GM18517 (cell line): ENCODE results near the gene FAM174C.

Experiments
- ATAC-seq: cut with Tn5 transposase; IDR thresholded peaks from one replicate; pipeline ENCODE4 v1.9.1; 2021; ENCODE audit warnings: mild to moderate bottlenecking, moderate library complexity; ENCODE audit not compliant: unreplicated experiment

Gene FAM174C

DNA sequence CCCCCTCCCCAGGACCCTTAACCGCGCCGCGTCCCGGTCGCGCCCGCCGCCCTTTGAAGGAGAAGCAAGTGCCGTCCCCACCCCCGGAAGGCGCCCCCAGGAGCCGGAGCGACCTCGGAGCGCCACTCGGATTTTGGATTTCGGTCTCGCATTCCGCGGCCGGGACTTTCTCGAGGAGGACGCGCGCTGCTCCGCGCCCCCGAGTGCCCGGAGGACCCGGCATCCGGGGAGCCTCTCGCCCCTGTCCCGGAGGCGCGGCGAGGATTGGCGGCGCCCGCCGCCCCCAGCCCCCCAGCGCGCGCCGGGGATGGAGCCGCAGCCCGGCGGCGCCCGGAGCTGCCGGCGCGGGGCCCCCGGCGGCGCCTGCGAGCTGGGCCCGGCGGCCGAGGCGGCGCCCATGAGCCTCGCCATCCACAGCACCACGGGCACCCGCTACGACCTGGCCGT, 25.3 kb upstream of the FAM174C start:
- ATAC-seq: no peak

DNA sequence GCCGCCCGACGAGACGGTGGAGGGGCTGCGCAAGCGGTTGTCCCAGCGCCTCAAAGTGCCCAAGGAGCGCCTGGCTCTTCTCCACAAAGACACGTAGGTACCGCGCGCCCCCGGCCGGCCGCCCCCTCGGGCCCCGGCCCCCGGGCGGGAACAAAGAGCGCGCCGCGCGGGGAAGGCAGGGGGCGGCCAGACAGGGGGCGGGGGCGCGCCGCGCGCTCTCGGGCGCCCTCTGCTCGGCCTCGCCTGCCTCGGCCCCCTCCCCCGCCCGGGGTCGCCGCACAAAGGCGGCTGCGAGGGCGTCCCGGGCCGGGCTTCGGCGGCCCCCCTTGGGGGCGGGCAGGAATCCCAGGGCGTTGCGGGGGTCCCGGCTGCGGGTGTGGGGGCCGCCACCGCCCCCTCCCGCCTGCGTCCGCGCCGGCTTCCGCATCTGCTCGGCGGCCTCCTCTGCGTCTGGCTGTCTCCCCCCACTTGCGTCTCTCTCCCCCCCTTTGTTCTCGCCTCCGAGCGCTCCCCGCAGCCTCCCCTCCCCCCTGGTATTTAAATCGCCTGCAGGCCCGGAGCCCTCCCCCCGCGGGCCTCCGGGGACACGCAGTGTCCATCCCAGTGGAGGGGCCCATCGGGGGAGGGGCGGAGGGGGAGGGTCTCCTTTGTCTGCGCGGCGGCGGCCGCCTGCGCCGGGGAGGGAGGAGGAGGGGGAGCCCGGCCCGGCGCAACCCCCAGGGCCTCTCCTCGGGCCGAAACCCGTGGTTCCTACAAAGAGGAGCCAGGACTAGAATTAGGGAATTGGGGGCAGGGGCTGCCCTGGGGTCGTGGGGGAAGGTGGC, 24.7 kb upstream of the FAM174C start:
- no peak for ATAC-seq

DNA sequence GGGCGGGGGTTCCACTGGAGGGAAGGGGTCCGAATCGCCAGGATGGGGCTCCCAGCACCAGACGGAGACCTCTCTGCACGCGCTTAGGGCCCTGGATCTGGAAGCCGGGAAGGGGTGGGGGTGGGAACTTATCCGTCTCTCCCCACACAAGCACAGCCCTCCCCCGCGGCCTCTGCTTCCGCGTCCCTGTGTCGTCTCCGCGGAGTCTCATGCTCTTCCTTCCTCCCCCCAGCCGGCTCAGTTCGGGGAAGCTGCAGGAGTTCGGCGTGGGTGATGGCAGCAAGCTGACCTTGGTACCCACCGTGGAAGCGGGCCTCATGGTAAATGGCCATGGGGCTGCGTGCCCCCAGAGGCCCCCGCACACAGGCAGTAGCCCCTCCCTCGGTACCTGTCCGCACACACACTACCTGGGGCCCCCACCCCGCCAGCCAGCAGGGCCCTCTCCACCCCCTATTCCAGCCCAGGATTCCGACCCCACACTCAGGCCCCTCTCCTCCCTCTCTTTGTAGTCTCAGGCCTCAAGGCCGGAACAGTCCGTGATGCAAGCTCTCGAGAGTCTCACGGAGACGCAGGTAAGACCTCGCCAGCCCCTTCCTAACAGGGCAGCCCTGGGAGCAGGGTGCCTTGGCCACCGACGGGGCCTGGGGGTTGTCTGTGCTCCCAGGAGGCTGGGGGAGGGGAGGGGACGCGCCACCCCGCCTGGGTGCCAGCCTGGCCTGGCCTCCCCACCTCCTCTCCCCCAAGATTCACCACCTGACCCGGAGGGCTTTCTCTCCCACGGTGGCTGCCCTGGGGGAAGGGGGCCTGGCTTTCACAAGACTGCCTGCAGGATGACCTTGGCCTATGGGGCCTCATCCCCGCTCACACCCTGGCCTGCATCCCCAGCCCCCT, 23.8 kb upstream of the FAM174C start:
- no peak for ATAC-seq

DNA sequence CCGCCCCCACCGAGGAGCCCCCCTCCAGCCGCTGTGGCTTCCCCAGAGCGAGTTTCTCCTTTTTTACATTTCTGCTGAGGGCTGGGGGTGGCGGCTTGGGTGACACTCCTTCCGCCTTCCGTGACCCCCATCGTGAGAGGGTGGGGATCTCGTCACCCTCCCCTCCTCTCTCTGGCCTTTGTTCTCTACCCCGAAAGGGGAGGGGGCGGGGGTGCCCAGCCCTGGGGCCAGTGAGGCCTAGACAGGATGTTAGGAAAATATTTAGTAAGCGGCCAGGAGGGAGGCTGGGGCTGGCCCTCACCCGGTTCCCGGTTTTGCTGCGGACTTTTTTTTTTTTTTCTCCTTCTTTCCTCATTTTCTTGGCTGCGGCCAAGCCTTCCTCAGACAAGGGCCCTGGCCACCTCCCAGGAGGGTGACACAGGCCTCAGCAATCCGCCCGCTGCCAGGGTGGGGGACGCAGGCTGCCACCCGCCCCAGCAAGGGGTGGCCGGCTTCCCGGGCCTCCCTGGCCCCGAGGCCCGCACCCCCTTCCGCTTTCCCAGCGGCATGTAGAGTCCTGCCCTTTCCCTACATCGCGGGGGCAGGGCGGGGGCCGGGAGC, 23.0 kb upstream of the FAM174C start:
- ATAC-seq: no peak

DNA sequence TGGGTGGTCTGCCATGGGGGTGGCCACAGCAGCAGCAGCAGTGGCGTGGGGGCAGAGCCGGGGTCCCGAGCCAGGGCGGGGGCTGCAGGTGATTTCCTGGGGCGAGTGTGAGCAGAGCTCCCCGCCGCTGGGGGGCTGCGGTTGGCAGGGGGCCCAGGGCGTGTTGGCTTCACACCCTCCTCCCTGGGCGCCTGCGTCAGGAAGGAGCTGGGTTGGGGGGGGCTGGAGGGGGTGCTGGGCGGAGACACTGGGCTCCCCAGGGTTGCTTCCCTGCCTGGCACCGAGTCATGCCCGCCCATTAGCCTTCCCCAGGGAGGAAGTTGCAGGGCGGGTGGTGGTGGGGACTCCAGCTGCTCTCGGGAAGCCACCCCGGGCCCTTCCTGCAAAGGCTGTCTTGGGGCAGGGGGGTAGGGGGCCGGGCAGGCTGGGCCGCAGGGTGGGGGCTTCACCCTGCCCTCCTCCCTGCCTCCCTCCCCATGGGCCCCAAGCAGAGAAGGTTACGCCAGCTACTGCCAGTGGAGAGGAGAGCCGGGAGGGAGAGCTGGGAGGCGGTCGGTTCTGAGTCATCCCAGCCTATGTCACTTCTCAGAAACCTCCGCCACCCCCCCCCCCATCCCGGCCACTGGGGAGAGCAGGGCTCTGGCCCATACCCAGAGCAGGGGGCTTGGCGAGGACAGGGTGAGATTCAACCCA, 22.4 kb upstream of the FAM174C start:
- no peak for ATAC-seq

DNA sequence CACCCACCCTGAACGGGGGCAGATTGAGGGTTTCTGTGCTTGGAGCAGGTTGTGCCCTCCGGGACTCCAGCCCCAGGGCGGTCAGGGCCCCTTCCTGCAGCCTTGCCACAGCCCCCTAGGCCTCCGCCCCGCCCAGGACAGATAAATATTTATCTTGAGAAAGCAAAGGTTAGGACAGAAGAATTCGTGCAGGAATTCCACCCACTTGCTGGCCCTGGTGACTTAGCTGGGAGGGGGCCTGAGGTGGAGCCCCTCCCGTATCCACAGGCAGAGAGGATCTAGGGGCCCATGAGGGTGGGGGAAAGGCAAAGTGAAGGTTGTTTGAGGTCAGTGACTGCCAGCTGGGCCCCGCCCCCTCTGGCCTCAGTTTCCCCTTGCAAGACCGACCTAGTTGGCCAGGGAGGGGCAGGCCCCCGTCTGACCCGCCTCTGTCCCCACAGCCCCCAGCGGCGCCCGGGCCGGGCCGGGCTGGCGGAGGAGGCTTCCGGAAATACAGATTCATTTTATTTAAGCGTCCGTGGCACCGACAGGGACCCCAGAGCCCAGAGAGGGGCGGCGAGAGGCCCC, 21.7 kb upstream of the FAM174C start:
- ATAC-seq: no peak

DNA sequence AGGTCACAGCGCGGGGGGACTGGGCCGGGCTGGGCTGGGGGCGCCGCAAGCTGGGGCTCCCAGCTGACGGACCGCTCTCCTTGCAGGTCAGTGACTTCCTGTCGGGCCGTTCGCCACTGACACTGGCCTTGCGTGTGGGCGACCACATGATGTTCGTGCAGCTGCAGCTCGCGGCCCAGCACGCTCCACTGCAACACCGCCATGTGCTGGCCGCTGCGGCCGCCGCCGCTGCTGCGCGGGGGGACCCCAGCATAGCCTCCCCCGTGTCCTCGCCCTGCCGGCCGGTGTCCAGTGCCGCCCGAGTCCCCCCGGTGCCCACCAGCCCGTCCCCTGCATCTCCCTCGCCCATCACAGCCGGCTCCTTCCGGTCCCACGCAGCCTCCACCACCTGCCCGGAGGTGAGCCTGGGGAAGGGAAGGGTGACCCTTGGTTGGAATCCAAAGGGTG, 21.2 kb upstream of the FAM174C start:
- ATAC-seq: no peak

DNA sequence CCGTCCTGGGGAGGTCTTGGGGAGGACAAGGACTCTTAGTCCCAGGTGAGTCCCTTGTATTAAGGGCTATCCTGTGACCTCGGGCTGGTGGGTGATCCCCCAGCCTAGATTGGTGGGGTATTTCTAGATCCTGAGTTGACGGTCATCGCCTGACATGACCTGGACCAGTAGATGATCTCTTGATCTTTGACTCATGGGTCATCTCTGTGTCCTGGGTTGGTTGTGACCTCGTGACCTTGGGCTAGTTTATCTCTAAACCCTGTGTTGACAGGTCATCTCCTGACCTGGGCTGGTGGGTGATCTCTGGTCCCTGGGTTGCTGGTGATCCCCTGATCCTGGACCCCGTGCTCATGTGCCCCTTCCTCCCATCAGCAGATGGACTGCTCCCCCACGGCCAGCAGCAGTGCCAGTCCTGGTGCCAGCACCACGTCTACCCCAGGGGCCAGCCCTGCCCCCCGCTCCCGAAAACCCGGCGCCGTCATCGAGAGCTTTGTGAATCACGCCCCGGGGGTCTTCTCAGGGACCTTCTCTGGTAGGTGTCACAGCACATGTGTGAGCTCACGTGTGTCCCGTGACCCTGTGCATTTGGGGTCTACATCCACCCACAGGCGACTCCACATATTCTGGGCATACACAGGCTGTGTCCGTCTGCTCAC, 20.7 kb upstream of the FAM174C start:
- no peak for ATAC-seq

DNA sequence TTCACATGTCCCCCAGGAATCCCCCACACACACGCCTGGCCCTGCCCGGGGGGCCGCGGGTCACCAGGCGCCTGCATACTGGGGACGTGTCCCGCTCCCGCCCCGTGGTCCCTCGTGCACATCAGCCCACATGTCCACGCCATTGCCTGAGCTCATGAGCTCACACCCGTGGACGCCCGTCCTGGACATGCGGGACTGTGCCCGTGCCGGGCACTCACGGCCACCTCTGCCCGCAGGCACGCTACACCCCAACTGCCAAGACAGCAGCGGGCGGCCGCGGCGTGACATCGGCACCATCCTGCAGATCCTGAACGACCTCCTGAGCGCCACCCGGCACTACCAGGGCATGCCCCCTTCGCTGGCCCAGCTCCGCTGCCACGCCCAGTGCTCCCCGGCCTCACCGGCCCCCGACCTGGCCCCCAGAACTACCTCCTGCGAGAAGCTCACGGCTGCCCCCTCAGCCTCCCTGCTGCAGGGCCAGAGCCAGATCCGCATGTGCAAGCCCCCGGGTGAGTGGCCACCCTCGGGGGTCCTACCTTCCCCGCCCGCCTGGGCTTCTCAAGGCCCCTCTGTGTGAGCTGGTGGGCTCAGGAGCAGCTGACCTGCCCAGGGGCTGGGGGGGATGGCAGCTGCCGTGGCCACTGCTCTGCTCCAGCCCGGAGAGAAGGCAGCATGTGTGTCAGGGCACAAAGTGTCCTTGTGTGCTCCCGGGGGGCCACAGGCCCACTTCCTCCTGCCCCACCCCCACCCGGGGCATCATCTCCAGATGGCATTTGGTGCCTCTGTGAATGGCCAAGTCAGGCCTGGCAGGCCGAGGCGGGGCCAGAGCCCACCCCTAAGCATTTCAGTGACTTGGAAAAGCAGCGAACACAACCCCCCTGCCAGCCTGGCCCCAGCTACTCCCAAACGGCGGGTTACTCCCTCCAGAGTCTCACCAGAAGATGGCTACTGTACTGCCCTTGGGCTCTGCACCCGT, 19.9 kb upstream of the FAM174C start:
- ATAC-seq: no peak

DNA sequence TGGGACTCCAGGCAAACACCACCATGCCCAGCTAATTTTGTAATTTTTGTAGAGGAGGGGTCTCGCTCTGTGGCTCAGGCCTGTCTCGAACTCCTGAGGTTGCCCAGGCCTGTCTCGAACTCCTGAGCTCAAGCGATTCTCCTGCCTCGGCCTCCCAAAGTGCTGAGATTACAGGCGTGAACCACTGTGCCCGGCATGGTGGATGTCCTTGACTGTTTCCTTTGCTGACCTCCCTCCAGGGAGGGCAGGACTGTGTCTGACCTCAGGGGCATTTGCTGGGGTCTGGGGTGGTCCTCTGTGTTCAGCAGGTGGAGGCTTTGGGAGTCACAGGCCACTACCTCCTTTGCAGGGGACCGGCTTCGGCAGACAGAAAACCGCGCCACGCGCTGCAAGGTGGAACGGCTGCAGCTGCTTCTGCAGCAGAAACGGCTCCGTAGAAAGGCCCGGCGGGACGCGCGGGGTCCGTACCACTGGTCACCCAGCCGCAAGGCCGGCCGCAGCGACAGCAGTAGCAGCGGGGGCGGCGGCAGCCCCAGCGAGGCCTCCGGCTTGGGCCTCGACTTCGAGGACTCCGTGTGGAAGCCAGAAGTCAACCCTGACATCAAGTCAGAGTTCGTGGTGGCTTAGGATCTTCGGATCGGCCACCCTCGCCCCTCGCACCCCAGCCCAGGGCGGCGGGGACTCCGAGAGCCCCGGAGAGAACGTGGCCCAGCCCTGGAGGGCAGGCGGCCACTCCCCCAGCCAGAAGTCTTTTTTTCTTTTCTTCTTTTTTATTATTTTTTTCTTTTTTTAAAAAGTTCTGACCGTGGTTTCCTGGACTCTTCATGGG, 18.5 kb upstream of the FAM174C start:
- no peak for ATAC-seq

DNA sequence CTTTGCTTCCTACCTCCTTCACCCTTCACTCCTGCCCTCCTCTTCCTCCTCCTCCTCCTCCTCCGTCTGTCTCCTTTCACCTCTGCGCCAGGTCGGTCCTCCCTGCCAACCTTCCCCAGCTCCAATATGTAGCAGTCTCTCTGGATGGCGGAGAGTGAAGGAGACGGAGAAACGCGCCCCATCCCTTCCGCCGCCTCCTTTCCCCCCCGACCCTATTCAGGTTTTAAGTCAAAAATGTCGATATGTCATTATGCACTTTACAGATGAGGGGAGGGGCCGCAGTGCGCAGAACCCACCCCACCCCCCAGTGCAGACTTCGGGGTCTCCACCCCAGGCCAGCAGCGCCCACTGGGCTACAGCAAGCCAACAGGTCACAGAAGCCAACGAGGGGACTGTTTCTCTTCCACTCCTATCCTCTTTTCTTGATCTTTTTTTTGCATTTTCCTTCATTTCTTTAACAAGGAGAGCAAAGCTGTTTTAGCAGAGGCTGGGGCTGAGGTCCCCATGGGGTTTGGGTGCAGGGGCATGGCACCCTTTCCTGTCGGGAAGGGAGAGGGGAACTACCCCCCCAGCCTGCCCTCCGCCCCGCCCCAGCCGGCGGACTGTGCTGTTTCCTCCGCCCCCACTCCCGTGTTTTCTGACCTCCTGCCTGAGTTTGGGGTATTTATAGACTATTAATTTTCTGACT, 17.7 kb upstream of the FAM174C start:
- ATAC-seq: no peak

DNA sequence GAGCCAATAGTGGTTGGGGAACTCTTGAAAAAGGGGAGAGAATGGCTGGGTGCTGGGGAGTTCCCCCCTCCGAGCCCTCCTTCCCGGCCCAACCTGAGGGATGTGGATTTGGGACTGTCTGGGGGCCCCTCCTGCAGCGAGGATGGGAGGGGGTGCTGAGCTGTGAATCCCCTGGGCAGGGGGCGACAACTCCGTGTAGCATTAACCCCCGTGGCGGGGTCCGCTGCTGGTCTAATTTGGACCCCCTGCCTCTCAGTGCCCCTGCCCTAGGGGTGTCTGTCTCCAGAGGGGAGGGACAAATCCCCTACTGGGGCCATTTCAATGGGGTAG, 17.2 kb upstream of the FAM174C start:
- no peak for ATAC-seq

DNA sequence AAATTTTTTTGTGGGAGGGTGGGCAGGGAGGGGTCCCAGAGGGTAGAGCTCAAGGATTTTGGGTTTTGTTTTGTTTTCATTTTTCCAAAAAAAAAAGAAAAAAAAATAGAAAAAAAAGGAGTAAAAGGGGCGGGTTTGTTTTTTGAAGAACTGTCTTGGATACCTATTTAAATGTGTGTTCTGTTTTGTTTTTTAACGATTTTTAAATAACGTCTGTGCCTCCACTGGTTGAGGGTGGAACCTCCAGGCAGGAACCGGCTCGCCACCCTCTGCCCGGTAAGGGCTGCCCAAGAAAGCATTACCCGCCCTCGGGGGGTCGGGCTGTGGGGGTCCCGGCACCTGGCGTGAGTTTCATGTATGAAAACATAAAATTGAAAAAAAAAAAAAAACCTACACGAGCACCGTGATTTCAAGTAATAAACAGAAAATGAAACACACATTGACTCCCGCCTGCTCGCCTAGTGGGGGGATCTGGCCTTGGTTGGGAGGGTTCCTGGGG, 16.6 kb upstream of the FAM174C start:
- ATAC-seq: no peak

DNA sequence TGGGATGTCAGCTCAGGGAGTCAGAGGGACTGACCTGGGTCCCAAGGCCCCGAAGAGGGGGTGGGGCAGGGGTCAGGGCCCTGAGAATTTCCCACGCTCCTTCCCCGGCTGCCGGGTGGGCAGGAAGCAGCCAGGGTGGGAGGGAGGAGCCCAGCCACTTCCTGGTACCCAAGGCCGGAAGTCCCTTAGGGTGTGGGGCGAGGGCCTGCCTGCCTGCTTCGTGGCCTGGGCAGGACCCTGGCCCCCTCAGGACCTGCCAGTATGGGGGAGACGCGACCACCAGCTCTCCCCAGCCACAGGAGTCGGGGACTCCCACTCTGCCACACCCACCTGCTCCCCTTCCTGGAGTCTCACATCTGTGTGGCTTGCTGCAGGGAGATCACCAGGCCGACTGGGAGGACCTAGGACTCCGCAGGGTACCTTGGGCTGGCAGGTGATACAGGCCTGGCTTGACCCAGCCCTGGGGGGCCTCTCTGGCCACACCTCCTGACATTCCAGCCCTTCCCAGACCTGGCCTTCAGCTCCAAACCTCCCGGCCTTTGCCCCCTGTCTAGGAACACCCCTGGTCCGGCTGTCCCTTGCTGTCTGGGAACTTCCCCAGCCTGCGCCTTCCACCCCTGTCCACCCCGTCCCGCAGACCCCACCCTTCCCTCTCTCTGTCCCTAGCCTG, 16.0 kb upstream of the FAM174C start:
- ATAC-seq: peak; percentile 28

DNA sequence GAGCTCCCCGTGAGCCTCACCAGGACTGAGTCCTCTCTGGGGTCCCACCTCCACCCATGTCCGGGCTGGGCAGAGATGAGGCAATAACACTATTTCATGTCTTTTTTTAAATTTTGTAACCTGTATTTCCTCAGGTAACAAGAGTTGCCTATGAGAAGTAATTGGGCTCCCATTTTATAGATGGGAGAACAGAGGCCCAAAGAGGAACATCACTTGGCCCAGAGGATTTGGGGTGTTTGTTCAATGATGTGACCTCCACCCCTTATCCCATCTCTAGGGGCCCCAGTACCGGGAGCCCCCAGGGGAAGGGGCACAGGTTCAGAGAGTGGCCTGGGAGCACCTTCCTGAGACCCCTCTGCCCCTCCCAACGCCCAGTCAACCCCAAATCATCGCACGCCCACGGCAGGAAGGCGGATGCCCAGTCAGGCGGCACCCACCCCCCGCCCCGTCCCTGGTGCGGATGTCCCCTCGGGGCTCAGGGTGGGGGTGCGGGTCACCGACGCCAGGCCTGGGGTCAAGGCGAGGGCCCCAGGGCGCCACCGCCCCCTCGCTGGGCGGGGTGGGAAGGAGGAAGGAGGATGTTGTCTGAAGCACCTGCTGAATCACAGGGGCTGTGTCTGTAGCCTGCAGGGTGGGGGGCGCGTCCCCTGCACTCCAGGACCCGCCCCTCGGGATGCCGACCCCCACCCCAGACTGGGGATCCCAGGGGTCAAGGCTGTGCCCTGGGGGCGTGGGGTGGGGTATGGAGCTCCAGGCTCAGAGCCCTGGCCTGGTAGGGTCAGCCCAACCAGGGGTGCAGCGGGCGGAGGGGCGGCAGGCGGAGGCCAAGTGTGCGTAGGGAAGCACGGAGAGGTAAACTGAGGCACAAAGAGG, 15.2 kb upstream of the FAM174C start:
- peak; percentile 7 for ATAC-seq
